Esophagus (tissue), 2 donors: ENCODE measurements around the gene SUMF1. TPM values are rescaled to one million over a fixed set of nuclear protein-coding genes. Genes with fewer than 3 reads are reported as not detected.

Experiments used
- H3K27ac ChIP-seq, 2 donors: one replicate each; pipeline ENCODE4 v1.5.1; 2013; ENCODE audit warnings: low read depth in 2 of 2, mild to moderate bottlenecking in 2 of 2, inconsistent platforms in 1 of 2, low read length in 1 of 2, moderate library complexity in 1 of 2
- H3K27me3 ChIP-seq, 2 donors: one replicate each; pipeline ENCODE4 v1.6.1; 2013; ENCODE audit warnings: low read length in 2 of 2, control low read depth in 1 of 2, mild to moderate bottlenecking in 1 of 2; ENCODE audit not compliant: insufficient read depth in 2 of 2, control insufficient read depth in 1 of 2
- H3K36me3 ChIP-seq, 2 donors: one replicate each; pipeline ENCODE4 v1.6.1; 2013; ENCODE audit warnings: low read length in 1 of 2; ENCODE audit not compliant: control insufficient read depth in 2 of 2, insufficient read depth in 2 of 2
- H3K4me1 ChIP-seq, 2 donors: one replicate each; pipeline ENCODE4 v1.6.1; 2013; ENCODE audit warnings: low read length in 1 of 2; ENCODE audit not compliant: control insufficient read depth in 2 of 2, insufficient read depth in 2 of 2
- H3K4me3 ChIP-seq, 2 donors: one replicate each; pipeline ENCODE4 v1.5.1; 2013; ENCODE audit warnings: low read length in 2 of 2, mild to moderate bottlenecking in 2 of 2, low read depth in 1 of 2, moderate library complexity in 1 of 2
- H3K9me3 ChIP-seq, 2 donors: one replicate each; pipeline ENCODE4 v1.6.1; 2013; ENCODE audit warnings: mild to moderate bottlenecking in 2 of 2, low read depth in 1 of 2, low read length in 1 of 2, moderate library complexity in 1 of 2; ENCODE audit not compliant: control insufficient read depth in 2 of 2, insufficient read depth in 1 of 2
- WGBS, 2 donors: extraction: QIAGEN DNeasy Blood & Tissue Kit; methylation state at CpG; one replicate each; pipeline ENCODE4 v1.1.7; 2013; 5-methylcytosine and 5-hydroxymethylcytosine counted together
- polyA plus RNA-seq, 2 donors: library from polyadenylated mRNA; stranded (reverse); fragments of 200-250 nt; gene quantifications; one replicate each; pipeline ENCODE4 v1.2.3, GENCODE V29; 2013
- donor health status: healthy with polysubstance abuse.
- donor health status: Bipolar disorder and iron deficiency.

Gene SUMF1
- polyA plus RNA-seq, 2 donors: 14.3 to 21.6 TPM

- Histone ChIP-seq H3K27ac (no peak overlapping the region), H3K36me3 (peaks cover 0 to 5% of the 10 kb centered on the region in 2 donors), H3K4me3 (no peak overlapping the region), H3K9me3 (no peaks in the 10 kb centered on the region), H3K27me3 (no peaks in the 10 kb centered on the region), H3K4me1 (no peaks in the 10 kb centered on the region)
- WGBS, 2 donors: 77 to 85% methylated on average over 6 of the region's 6 CpGs
Measured at GRCh38 chr3:4448187-4448586, 18.9 kb downstream of the SUMF1 start.

- Histone ChIP-seq H3K9me3 (no peaks in the 10 kb centered on the region), H3K4me3 (no peak overlapping the region), H3K27me3 (no peaks in the 10 kb centered on the region), H3K27ac (no peak overlapping the region), H3K36me3 (peaks cover 0 to 5% of the 10 kb centered on the region in 2 donors), H3K4me1 (no peaks in the 10 kb centered on the region)
- WGBS, 2 donors: 90% methylated on average over 3 of the region's 3 CpGs
Measured at GRCh38 chr3:4447295-4447999, 19.6 kb downstream of the SUMF1 start.

GRCh38 chr3:4440951-4441350, 26.1 kb downstream of the SUMF1 start:
- H3K27ac ChIP-seq: no peak overlapping the region
- no peaks in the 10 kb centered on the region for H3K27me3 ChIP-seq
- no peaks in the 10 kb centered on the region for H3K9me3 ChIP-seq
- no peaks in the 10 kb centered on the region for H3K4me1 ChIP-seq
- no peaks in the 10 kb centered on the region for H3K36me3 ChIP-seq
- 76 to 87% methylated on average over 6 of the region's 6 CpGs for WGBS, 2 donors
- H3K4me3 ChIP-seq: no peak overlapping the region

GRCh38 chr3:4438296-4438695, 28.8 kb downstream of the SUMF1 start:
- Histone ChIP-seq H3K27me3 (no peaks in the 10 kb centered on the region), H3K27ac (peak overlapping the region in 1 of 2 donors; percentile 31), H3K4me3 (no peak overlapping the region), H3K4me1 (no peaks in the 10 kb centered on the region), H3K9me3 (no peaks in the 10 kb centered on the region), H3K36me3 (peaks cover 0 to 2% of the 10 kb centered on the region in 2 donors)
- 90 to 92% methylated on average over 1 of the region's 1 CpG for WGBS, 2 donors

GRCh38 chr3:4432259-4432658, 34.8 kb downstream of the SUMF1 start:
- H3K36me3 ChIP-seq: peaks cover 0 to 5% of the 10 kb centered on the region in 2 donors
- H3K4me1 ChIP-seq: no peaks in the 10 kb centered on the region
- H3K9me3 ChIP-seq: no peaks in the 10 kb centered on the region
- H3K27me3 ChIP-seq: no peaks in the 10 kb centered on the region
- no peak overlapping the region for H3K4me3 ChIP-seq
- H3K27ac ChIP-seq: no peak overlapping the region

GRCh38 chr3:4429648-4430350, 37.3 kb downstream of the SUMF1 start:
- Histone ChIP-seq H3K4me3 (no peak overlapping the region), H3K27me3 (no peaks in the 10 kb centered on the region), H3K27ac (no peak overlapping the region), H3K9me3 (no peaks in the 10 kb centered on the region), H3K36me3 (peaks cover 0 to 5% of the 10 kb centered on the region in 2 donors), H3K4me1 (peaks cover 0 to 3% of the 10 kb centered on the region in 2 donors)
- WGBS, 2 donors: 82 to 85% methylated on average over 6 of the region's 6 CpGs

GRCh38 chr3:4426782-4427344, 40.2 kb downstream of the SUMF1 start:
- H3K4me3 ChIP-seq: no peak overlapping the region
- 49 to 50% methylated on average over 4 of the region's 4 CpGs for WGBS, 2 donors
- no peaks in the 10 kb centered on the region for H3K27me3 ChIP-seq
- H3K9me3 ChIP-seq: no peaks in the 10 kb centered on the region
- H3K4me1 ChIP-seq: peaks cover 0 to 3% of the 10 kb centered on the region in 2 donors
- peaks cover 0 to 2% of the 10 kb centered on the region in 2 donors for H3K36me3 ChIP-seq
- no peak overlapping the region for H3K27ac ChIP-seq

- Histone ChIP-seq H3K4me3 (no peak overlapping the region), H3K9me3 (no peaks in the 10 kb centered on the region), H3K27ac (no peak overlapping the region), H3K27me3 (no peaks in the 10 kb centered on the region), H3K36me3 (no peaks in the 10 kb centered on the region), H3K4me1 (peaks cover 0 to 3% of the 10 kb centered on the region in 2 donors)
- 75 to 79% methylated on average over 3 of the region's 3 CpGs for WGBS, 2 donors
Measured at GRCh38 chr3:4426261-4426781, 40.7 kb downstream of the SUMF1 start.

GRCh38 chr3:4425707-4426106, 41.4 kb downstream of the SUMF1 start:
- no peaks in the 10 kb centered on the region for H3K9me3 ChIP-seq
- H3K4me1 ChIP-seq: peaks cover 0 to 3% of the 10 kb centered on the region in 2 donors
- 84 to 91% methylated on average over 4 of the region's 4 CpGs for WGBS, 2 donors
- no peak overlapping the region for H3K27ac ChIP-seq
- H3K36me3 ChIP-seq: no peaks in the 10 kb centered on the region
- H3K27me3 ChIP-seq: no peaks in the 10 kb centered on the region
- no peak overlapping the region for H3K4me3 ChIP-seq
